ENCODE data around the gene ADIPOR2. TPM values are rescaled to one million over a fixed set of nuclear protein-coding genes. Genes with fewer than 3 reads are reported as not detected.

ADIPOR2 gene
- total and polyA plus RNA-seq, 4 donors = 26.6 to 68.3 (median 41.7) TPM

GRCh38 chr12:1670358-1671268 is 20.3 kb upstream of the ADIPOR2 start:
- H3K36me3 ChIP-seq (ENCODE audit: control insufficient read depth in 4 of 4, insufficient read depth in 3 of 4, low read depth in 1 of 4, low read length in 3 of 4) = no peaks in the 10 kb centered on the region
- no peaks in the 10 kb centered on the region for H3K9me3 ChIP-seq (ENCODE audit: control insufficient read depth in 4 of 4, low read length in 3 of 4)
- WGBS = 71% methylated on average over 14 of the region's 14 CpGs
- TF ChIP-seq RXRA (IDR thresholded peaks at IDR 0.05) (peak in 1 of 2 donors; percentile 25), SP1 (IDR thresholded peaks at IDR 0.05) (peak; percentile 16), TAF1 (conservative IDR thresholded peaks at IDR 0.05) (no peak), JUND (IDR thresholded peaks at IDR 0.05) (no peak)
- H3K4me3 ChIP-seq (ENCODE audit: low read depth in 1 of 3, low read length in 3 of 3) = no peak overlapping the region
- H3K4me1 ChIP-seq (ENCODE audit: control insufficient read depth in 4 of 4, insufficient read depth in 4 of 4, low read length in 3 of 4) = peaks cover 3 to 27% (median 8%) of the 10 kb centered on the region in 4 donors
- peak overlapping the region in 1 of 2 donors; percentile 25 for H3K9ac ChIP-seq (ENCODE audit: low read depth in 1 of 2, low read length in 2 of 2)
- H3K27ac ChIP-seq (ENCODE audit: low read depth in 1 of 2, low read length in 2 of 2) = peak overlapping the region; percentile 97 to 98
- H3K27me3 ChIP-seq (ENCODE audit: control insufficient read depth in 4 of 4, insufficient read depth in 4 of 4, low read length in 3 of 4) = no peaks in the 10 kb centered on the region
- DNase-seq (ENCODE audit: low spot score) = no peak

- no peaks in the 10 kb centered on the region for H3K27me3 ChIP-seq (ENCODE audit: control insufficient read depth in 4 of 4, insufficient read depth in 4 of 4, low read length in 3 of 4)
- TF ChIP-seq, protein P1, sequence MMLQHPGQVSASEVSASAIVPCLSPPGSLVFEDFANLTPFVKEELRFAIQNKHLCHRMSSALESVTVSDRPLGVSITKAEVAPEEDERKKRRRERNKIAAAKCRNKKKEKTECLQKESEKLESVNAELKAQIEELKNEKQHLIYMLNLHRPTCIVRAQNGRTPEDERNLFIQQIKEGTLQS (IDR thresholded peaks at IDR 0.05) = no peak
- no peak for TF ChIP-seq EGR1 (IDR thresholded peaks at IDR 0.05; ENCODE audit: low read depth in 2 of 2)
- no peak for TF ChIP-seq FOXA1 (IDR thresholded peaks at IDR 0.05)
- TF ChIP-seq MAX (IDR thresholded peaks at IDR 0.05) = no peak
- TF ChIP-seq, protein P2, sequence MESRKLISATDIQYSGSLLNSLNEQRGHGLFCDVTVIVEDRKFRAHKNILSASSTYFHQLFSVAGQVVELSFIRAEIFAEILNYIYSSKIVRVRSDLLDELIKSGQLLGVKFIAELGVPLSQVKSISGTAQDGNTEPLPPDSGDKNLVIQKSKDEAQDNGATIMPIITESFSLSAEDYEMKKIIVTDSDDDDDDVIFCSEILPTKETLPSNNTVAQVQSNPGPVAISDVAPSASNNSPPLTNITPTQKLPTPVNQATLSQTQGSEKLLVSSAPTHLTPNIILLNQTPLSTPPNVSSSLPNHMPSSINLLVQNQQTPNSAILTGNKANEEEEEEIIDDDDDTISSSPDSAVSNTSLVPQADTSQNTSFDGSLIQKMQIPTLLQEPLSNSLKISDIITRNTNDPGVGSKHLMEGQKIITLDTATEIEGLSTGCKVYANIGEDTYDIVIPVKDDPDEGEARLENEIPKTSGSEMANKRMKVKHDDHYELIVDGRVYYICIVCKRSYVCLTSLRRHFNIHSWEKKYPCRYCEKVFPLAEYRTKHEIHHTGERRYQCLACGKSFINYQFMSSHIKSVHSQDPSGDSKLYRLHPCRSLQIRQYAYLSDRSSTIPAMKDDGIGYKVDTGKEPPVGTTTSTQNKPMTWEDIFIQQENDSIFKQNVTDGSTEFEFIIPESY (IDR thresholded peaks at IDR 0.05) = no peak
- no peak for TF ChIP-seq HNF4A (conservative IDR thresholded peaks at IDR 0.05)
- TF ChIP-seq TAF1 (conservative IDR thresholded peaks at IDR 0.05) = no peak
- TF ChIP-seq, protein P3, sequence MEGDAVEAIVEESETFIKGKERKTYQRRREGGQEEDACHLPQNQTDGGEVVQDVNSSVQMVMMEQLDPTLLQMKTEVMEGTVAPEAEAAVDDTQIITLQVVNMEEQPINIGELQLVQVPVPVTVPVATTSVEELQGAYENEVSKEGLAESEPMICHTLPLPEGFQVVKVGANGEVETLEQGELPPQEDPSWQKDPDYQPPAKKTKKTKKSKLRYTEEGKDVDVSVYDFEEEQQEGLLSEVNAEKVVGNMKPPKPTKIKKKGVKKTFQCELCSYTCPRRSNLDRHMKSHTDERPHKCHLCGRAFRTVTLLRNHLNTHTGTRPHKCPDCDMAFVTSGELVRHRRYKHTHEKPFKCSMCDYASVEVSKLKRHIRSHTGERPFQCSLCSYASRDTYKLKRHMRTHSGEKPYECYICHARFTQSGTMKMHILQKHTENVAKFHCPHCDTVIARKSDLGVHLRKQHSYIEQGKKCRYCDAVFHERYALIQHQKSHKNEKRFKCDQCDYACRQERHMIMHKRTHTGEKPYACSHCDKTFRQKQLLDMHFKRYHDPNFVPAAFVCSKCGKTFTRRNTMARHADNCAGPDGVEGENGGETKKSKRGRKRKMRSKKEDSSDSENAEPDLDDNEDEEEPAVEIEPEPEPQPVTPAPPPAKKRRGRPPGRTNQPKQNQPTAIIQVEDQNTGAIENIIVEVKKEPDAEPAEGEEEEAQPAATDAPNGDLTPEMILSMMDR (IDR thresholded peaks at IDR 0.05; ENCODE audit: low read depth, low read length, missing input control) = no peak
- TF ChIP-seq RAD21 (IDR thresholded peaks at IDR 0.05) = no peak
- TF ChIP-seq RXRA (IDR thresholded peaks at IDR 0.05) = no peak
- TF ChIP-seq GABPA (IDR thresholded peaks at IDR 0.05 in 1 of 2, conservative IDR thresholded peaks at IDR 0.05 in 1 of 2) = no peak
- TF ChIP-seq, protein P4, sequence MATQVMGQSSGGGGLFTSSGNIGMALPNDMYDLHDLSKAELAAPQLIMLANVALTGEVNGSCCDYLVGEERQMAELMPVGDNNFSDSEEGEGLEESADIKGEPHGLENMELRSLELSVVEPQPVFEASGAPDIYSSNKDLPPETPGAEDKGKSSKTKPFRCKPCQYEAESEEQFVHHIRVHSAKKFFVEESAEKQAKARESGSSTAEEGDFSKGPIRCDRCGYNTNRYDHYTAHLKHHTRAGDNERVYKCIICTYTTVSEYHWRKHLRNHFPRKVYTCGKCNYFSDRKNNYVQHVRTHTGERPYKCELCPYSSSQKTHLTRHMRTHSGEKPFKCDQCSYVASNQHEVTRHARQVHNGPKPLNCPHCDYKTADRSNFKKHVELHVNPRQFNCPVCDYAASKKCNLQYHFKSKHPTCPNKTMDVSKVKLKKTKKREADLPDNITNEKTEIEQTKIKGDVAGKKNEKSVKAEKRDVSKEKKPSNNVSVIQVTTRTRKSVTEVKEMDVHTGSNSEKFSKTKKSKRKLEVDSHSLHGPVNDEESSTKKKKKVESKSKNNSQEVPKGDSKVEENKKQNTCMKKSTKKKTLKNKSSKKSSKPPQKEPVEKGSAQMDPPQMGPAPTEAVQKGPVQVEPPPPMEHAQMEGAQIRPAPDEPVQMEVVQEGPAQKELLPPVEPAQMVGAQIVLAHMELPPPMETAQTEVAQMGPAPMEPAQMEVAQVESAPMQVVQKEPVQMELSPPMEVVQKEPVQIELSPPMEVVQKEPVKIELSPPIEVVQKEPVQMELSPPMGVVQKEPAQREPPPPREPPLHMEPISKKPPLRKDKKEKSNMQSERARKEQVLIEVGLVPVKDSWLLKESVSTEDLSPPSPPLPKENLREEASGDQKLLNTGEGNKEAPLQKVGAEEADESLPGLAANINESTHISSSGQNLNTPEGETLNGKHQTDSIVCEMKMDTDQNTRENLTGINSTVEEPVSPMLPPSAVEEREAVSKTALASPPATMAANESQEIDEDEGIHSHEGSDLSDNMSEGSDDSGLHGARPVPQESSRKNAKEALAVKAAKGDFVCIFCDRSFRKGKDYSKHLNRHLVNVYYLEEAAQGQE (IDR thresholded peaks at IDR 0.05) = no peak
- TF ChIP-seq YY1 (IDR thresholded peaks at IDR 0.05) = no peak
- TF ChIP-seq HNF4G (IDR thresholded peaks at IDR 0.05) = no peak
- H3K4me1 ChIP-seq (ENCODE audit: control insufficient read depth in 4 of 4, insufficient read depth in 4 of 4, low read length in 3 of 4) = peaks cover 0 to under 1% (median 0%) of the 10 kb centered on the region in 4 donors
- H3K36me3 ChIP-seq (ENCODE audit: control insufficient read depth in 4 of 4, insufficient read depth in 3 of 4, low read depth in 1 of 4, low read length in 3 of 4) = no peaks in the 10 kb centered on the region
- DNase-seq (ENCODE audit: low spot score) = no peak
- 94% methylated on average over 3 of the region's 3 CpGs for WGBS
- H3K27ac ChIP-seq (ENCODE audit: low read depth in 1 of 2, low read length in 2 of 2) = no peak overlapping the region
- no peaks in the 10 kb centered on the region for H3K9me3 ChIP-seq (ENCODE audit: control insufficient read depth in 4 of 4, low read length in 3 of 4)
- no peak overlapping the region for H3K9ac ChIP-seq (ENCODE audit: low read depth in 1 of 2, low read length in 2 of 2)
- H3K4me3 ChIP-seq (ENCODE audit: low read depth in 1 of 3, low read length in 3 of 3) = no peak overlapping the region
Measured at GRCh38 chr12:1676043-1676442, 14.8 kb upstream of the ADIPOR2 start.
